GM10266 (cell line): ENCODE data around the gene RNFT1.
A peak's percentile ranks its signal among the peaks of the same experiment; 100 is the strongest.
"Not testable (repeated sequence)": the region's sequence is repeated elsewhere in the genome, so short reads cannot be mapped to it uniquely, and the experiment has no call there.

Experiments used
- DNase-seq: peaks from one replicate; pipeline ENCODE4 v3.0.0; 2012; ENCODE audit errors: extremely low spot score
- CTCF ChIP-seq: IDR thresholded peaks from 2 replicates; pipeline ENCODE4 v1.5.1; 2012; ENCODE audit warnings: mild to moderate bottlenecking, low read depth; ENCODE audit not compliant: control insufficient read depth, insufficient read depth; ENCODE audit errors: missing control alignments

The RNFT1 gene

GRCh38 chr17:59963738-59964481 is 630 bp downstream of the RNFT1 start:
- TF ChIP-seq CTCF = no peak
- DNase-seq = peak; percentile 37

GRCh38 chr17:59962739-59963318 is 1.7 kb downstream of the RNFT1 start:
- TF ChIP-seq CTCF = no peak
- no peak for DNase-seq

DNA sequence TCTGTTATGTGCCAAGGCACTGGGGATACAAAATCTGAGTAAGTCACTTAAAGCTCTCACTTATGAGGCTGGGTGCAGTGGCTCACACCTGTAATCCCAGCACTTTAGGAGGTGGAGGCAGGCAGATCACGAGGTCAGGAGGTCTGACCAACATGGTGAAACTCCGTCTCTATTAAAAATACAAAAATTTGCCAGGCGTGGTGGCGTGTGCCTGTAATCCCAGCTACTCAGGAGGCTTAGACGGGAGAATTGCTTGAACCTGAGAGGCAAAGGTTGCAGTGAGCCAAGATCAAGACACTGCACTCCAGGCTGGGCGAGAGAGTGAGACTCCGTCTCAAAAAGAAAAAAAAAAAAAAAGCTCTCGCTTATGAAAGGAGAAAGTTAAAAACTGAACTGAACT is 5.0 kb downstream of the RNFT1 start:
- not testable (repeated sequence) for DNase-seq

DNA sequence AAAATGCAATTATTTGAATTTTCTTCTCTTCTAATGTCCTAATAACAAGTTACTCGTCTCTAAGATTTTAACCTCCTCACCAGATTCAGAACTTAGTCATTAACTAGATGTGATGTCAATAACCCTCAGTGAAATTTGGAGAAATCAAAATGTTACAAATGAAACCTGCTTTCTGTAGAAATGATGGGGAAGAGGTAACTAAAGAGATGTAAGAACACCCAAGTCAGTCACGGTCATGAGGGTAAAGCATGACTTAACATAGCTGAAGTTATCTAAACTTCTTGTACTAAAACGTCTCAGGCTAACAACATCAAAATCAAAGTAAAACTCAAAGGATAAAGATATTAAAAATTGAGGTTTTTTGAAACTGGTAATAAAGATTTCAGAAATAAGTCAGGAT is 9.7 kb downstream of the RNFT1 start:
- no peak for TF ChIP-seq CTCF
- DNase-seq = no peak

GRCh38 chr17:59950049-59950448 is 14.5 kb downstream of the RNFT1 start:
- DNase-seq = no peak
- TF ChIP-seq CTCF = no peak

- DNase-seq = not testable (repeated sequence)
Observed at GRCh38 chr17:59947310-59947709, 17.2 kb downstream of the RNFT1 start.

GRCh38 chr17:59946433-59946832 is 18.1 kb downstream of the RNFT1 start:
- DNase-seq = not testable (repeated sequence)

DNA sequence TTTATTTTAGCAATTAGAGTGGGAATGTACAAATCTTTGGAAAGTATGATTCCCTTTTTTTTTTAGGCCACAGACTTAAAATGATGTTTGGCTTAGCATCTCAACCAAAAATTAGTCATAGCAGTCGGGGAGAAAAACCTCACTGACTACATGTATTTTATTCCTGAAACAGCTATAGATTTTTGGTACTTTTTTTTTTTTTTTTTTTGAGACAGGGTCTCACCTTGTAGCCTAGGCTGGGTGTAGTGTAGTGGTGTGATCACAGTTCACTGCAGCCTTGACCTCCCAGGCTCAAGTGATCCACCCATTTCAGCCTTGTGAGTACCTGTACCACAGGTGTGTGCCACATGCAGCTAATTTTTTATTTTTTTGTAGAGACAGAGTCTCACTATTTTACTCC is 23.4 kb downstream of the RNFT1 start:
- TF ChIP-seq CTCF = no peak
- no peak for DNase-seq

GRCh38 chr17:59940697-59941096 is 23.8 kb downstream of the RNFT1 start:
- DNase-seq = not testable (repeated sequence)

DNA sequence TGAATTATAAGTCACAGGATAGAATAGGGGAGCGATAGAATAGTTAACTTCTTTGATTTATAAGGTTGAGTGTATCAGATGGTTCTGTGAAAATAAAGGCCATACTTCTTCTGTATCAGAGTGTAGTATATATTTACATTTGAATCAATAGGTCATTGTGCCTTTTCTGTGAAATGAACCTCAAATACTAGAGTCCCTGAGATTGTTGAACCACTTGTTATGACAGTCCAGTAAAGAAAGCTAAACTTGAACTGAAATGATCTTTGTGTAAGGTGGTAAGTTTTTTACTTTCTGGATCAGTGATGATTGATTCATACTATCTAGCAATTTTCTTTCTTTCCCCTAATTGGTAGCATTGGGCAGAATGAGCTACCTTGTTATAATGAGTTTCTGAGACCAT is 31.2 kb downstream of the RNFT1 start:
- DNase-seq = not testable (repeated sequence)

DNA sequence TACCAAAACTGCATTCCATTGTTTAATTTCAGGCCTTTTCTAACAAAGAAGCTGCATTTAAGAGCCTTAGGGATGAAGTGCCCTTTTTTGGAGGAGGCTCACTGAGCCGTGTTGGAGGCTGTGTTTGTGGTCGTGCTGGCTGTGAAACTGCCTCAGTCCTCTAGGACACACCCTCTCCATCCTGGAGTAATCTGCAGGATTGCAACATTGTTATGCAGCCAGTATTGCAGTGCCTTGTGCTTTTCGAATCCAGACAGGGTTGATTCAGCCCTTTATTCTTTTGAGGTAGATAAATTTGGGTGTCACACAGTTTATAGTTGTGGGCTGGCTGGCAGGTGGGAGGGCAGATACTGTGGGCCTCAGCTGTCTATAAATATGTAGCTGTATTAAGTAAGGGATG is 33.8 kb downstream of the RNFT1 start:
- not testable (repeated sequence) for DNase-seq

- DNase-seq = not testable (repeated sequence)
Observed at GRCh38 chr17:59930121-59930520, 34.4 kb downstream of the RNFT1 start.

GRCh38 chr17:59920637-59921036 is 43.9 kb downstream of the RNFT1 start:
- DNase-seq = not testable (repeated sequence)
